ENCODE results near the gene EIF3I. TPM values are rescaled to one million over a fixed set of nuclear protein-coding genes. Genes with fewer than 3 reads are reported as not detected.

Gene EIF3I
- total RNA-seq, 6 experiments from 2014 or later, result 67.5 to 130 (median 71.9) TPM

DNA sequence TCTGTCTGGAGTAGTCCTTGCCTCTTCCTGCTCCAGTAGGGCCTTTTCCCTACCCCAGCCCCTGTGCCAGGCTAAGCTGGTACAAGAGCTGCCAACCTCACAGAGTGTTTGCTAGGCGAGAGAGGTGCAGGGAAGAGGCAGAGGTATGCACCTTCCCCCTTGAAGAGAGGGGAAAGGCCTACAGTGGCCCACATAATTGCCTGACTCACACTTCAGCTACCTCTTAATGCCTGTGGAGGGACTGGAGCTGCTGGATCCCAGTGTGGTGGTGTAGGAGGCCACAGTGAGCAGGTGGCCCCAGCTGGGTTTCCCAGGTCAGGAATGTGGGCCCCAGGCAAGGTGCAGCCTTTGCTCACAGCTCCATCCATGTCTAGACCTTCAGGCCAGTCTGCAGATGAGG lies 25.1 kb upstream of the EIF3I start:
- intact Hi-C loops (cut with DNase I), result no loop called here
- no CpG with 5 or more reads among the region's 1 CpG for WGBS (ENCODE audit: insufficient coverage, low coverage, low lambda C conversion rate, missing lambda C conversion rate)
- Histone ChIP-seq H3K27me3 (no peaks in the 10 kb centered on the region), H3K4me3 (no peak overlapping the region), H3K4me1 (peaks cover 0 to 17% (median 7%) of the 10 kb centered on the region in 4 donors), H3K36me3 (peaks cover 17 to 49% (median 32%) of the 10 kb centered on the region in 4 donors), H3K27ac (no peak overlapping the region), H3K9me3 (no peaks in the 10 kb centered on the region)
- TF ChIP-seq CTCF (IDR thresholded peaks at IDR 0.05) (no peak), POLR2A (IDR thresholded peaks at IDR 0.05) (no peak)
- no peak for DNase-seq
- no peak for ATAC-seq

GRCh38 chr1:32197837-32198236 lies 24.4 kb upstream of the EIF3I start:
- intact Hi-C loops (cut with DNase I), result no loop called here
- WGBS (ENCODE audit: insufficient coverage, low coverage, low lambda C conversion rate, missing lambda C conversion rate), result 66% methylated on average over 4 of the region's 6 CpGs
- no peak overlapping the region for H3K4me3 ChIP-seq
- peaks cover 13 to 42% (median 27%) of the 10 kb centered on the region in 4 donors for H3K36me3 ChIP-seq
- peaks cover 0 to 17% (median 7%) of the 10 kb centered on the region in 4 donors for H3K4me1 ChIP-seq
- no peaks in the 10 kb centered on the region for H3K9me3 ChIP-seq
- peak in 1 of 3 donors; percentile 48 for DNase-seq
- no peak overlapping the region for H3K27ac ChIP-seq
- TF ChIP-seq CTCF (IDR thresholded peaks at IDR 0.05) (no peak), POLR2A (IDR thresholded peaks at IDR 0.05) (no peak)
- no peaks in the 10 kb centered on the region for H3K27me3 ChIP-seq
- no peak for ATAC-seq

GRCh38 chr1:32198237-32199042 lies 23.8 kb upstream of the EIF3I start:
- DNase-seq (peak in 1 of 3 donors; percentile 22), ATAC-seq (no peak)
- H3K4me1 ChIP-seq, result peaks cover 0 to 17% (median 7%) of the 10 kb centered on the region in 4 donors
- intact Hi-C loops (cut with DNase I), result no loop called here
- no peak overlapping the region for H3K4me3 ChIP-seq
- WGBS (ENCODE audit: insufficient coverage, low coverage, low lambda C conversion rate, missing lambda C conversion rate), result 57% methylated on average over 2 of the region's 3 CpGs
- H3K27me3 ChIP-seq, result no peaks in the 10 kb centered on the region
- peaks cover 13 to 36% (median 22%) of the 10 kb centered on the region in 4 donors for H3K36me3 ChIP-seq
- H3K27ac ChIP-seq, result no peak overlapping the region
- TF ChIP-seq POLR2A (IDR thresholded peaks at IDR 0.05), result no peak
- no peak for TF ChIP-seq CTCF (IDR thresholded peaks at IDR 0.05)
- no peaks in the 10 kb centered on the region for H3K9me3 ChIP-seq

- H3K36me3 ChIP-seq, result peaks cover 9 to 28% (median 16%) of the 10 kb centered on the region in 4 donors
- ATAC-seq (no peak), DNase-seq (no peak)
- no peaks in the 10 kb centered on the region for H3K27me3 ChIP-seq
- intact Hi-C loops (cut with DNase I), result no loop called here
- H3K27ac ChIP-seq, result no peak overlapping the region
- TF ChIP-seq CTCF (IDR thresholded peaks at IDR 0.05) (no peak), POLR2A (IDR thresholded peaks at IDR 0.05) (no peak)
- 80% methylated on average over 1 of the region's 4 CpGs for WGBS (ENCODE audit: insufficient coverage, low coverage, low lambda C conversion rate, missing lambda C conversion rate)
- peaks cover 0 to 17% (median 7%) of the 10 kb centered on the region in 4 donors for H3K4me1 ChIP-seq
- H3K4me3 ChIP-seq, result no peak overlapping the region
- H3K9me3 ChIP-seq, result no peaks in the 10 kb centered on the region
Observed at GRCh38 chr1:32199043-32199716, 23.0 kb upstream of the EIF3I start.
